ENCODE measurements around the gene ZNHIT2.

GRCh38 chr11:65132988-65133700 lies 15.6 kb upstream of the ZNHIT2 start:
- TF ChIP-seq CTCF (IDR thresholded peaks at IDR 0.05) (no peak), POLR2AphosphoS5 (IDR thresholded peaks at IDR 0.05) (no peak)
